ENCODE data around the gene WDR82.
A peak's percentile ranks its signal among the peaks of the same experiment; 100 is the strongest.

Gene WDR82

GRCh38 chr3:52278510-52279069 is at the start of gene WDR82:
Gene WDR82, minus strand, starts transcription at chr3:52278649. Its CDS starts 288 bp downstream, at chr3:52278361.
- peak; percentile 97 for DNase-seq (ENCODE audit: low read depth)

- DNase-seq (ENCODE audit: low read depth), result no peak
Observed at GRCh38 chr3:52327486-52328290, 49.2 kb upstream of the WDR82 start.

GRCh38 chr3:52326976-52327375 is 48.5 kb upstream of the WDR82 start:
- DNase-seq (ENCODE audit: low read depth), result no peak

GRCh38 chr3:52325686-52326085 is 47.2 kb upstream of the WDR82 start:
- no peak for DNase-seq (ENCODE audit: low read depth)

GRCh38 chr3:52324676-52325075 is 46.2 kb upstream of the WDR82 start:
- no peak for DNase-seq (ENCODE audit: low read depth)

GRCh38 chr3:52323526-52324295 is 45.3 kb upstream of the WDR82 start:
- no peak for DNase-seq (ENCODE audit: low read depth)

- DNase-seq (ENCODE audit: low read depth), result no peak
Observed at GRCh38 chr3:52322466-52322865, 44.0 kb upstream of the WDR82 start.

GRCh38 chr3:52321481-52321880 is 43.0 kb upstream of the WDR82 start:
- DNase-seq (ENCODE audit: low read depth), result no peak

- no peak for DNase-seq (ENCODE audit: low read depth)
Observed at GRCh38 chr3:52319921-52320595, 41.6 kb upstream of the WDR82 start.

GRCh38 chr3:52318186-52318816 is 39.9 kb upstream of the WDR82 start:
- DNase-seq (ENCODE audit: low read depth), result no peak

- peak; percentile 57 for DNase-seq (ENCODE audit: low read depth)
Observed at GRCh38 chr3:52317208-52318000, 39.0 kb upstream of the WDR82 start.

- no peak for DNase-seq (ENCODE audit: low read depth)
Observed at GRCh38 chr3:52315977-52316764, 37.7 kb upstream of the WDR82 start, which contains the start of gene DNAH1. Gene DNAH1, plus strand, starts transcription at chr3:52316319. Its CDS starts 6,124 bp downstream, at chr3:52322443.

GRCh38 chr3:52315006-52315405 is 36.6 kb upstream of the WDR82 start:
- DNase-seq (ENCODE audit: low read depth), result no peak

GRCh38 chr3:52314489-52314888 is 36.0 kb upstream of the WDR82 start:
- DNase-seq (ENCODE audit: low read depth), result no peak

- DNase-seq (ENCODE audit: low read depth), result no peak
Observed at GRCh38 chr3:52313774-52314188, 35.3 kb upstream of the WDR82 start.

GRCh38 chr3:52313188-52313773 is 34.8 kb upstream of the WDR82 start:
- DNase-seq (ENCODE audit: low read depth), result no peak

- DNase-seq (ENCODE audit: low read depth), result no peak
Observed at GRCh38 chr3:52311576-52312119, 33.2 kb upstream of the WDR82 start.

GRCh38 chr3:52310861-52311575 is 32.6 kb upstream of the WDR82 start:
- no peak for DNase-seq (ENCODE audit: low read depth)

- DNase-seq (ENCODE audit: low read depth), result no peak
Observed at GRCh38 chr3:52308308-52308707, 29.9 kb upstream of the WDR82 start.
